ENCODE results near the gene ANTXR1. TPM values are rescaled to one million over a fixed set of nuclear protein-coding genes. Genes with fewer than 3 reads are reported as not detected.

Gene ANTXR1
- not detected for total RNA-seq
- total RNA-seq (2013), result not detected

GRCh38 chr2:69013142-69013839, at the start of gene ANTXR1:
Gene ANTXR1, plus strand, starts transcription at chr2:69013179. Its CDS starts 321 bp downstream, at chr2:69013500.
- H3K27me3 Mint-ChIP-seq (ENCODE audit: low read depth in 2 of 2), result peaks cover 42 to 50% of the 10 kb centered on the region in 2 donors
- no peak within 1 kb of the TSS for H3K27ac ChIP-seq (ENCODE audit: low read length)
- H3K4me3 Mint-ChIP-seq, result peak within 1 kb of the TSS; percentile 83
- peaks cover 42% of the 10 kb centered on the region for H3K27me3 ChIP-seq (ENCODE audit: control insufficient read depth, insufficient read depth, low read length)
- H3K27ac Mint-ChIP-seq, result peak within 1 kb of the TSS in 1 of 2 donors; percentile 49
- ATAC-seq (peak in 1 of 3 donors; percentile 67), DNase-seq (peak in 1 of 2 donors; percentile 21)
- 2% methylated on average over 63 of the region's 63 CpGs for WGBS (ENCODE audit: insufficient coverage)
- no peaks in the 10 kb centered on the region for H3K36me3 Mint-ChIP-seq
- no peaks in the 10 kb centered on the region for H3K36me3 ChIP-seq (ENCODE audit: control insufficient read depth, insufficient read depth, low read length)
- no peaks in the 10 kb centered on the region for H3K9me3 ChIP-seq (ENCODE audit: control insufficient read depth, insufficient read depth, low read length)
- intact Hi-C loops (cut with micrococcal nuclease), result no loop called here
- TF ChIP-seq CTCF (IDR thresholded peaks at IDR 0.05), result peak; percentile 7
- peaks cover 12 to 17% of the 10 kb centered on the region in 2 donors for H3K4me1 Mint-ChIP-seq
- peak within 1 kb of the TSS; percentile 42 for H3K4me3 ChIP-seq (ENCODE audit: low read length)
- H3K9me3 Mint-ChIP-seq, result no peaks in the 10 kb centered on the region
- peaks cover 20% of the 10 kb centered on the region for H3K4me1 ChIP-seq (ENCODE audit: control insufficient read depth, insufficient read depth, low read length)

- Mint-ChIP-seq H3K27me3 (ENCODE audit: low read depth in 2 of 2) (peaks cover 18 to 45% of the 10 kb centered on the region in 2 donors), H3K9me3 (no peaks in the 10 kb centered on the region), H3K36me3 (no peaks in the 10 kb centered on the region), H3K4me3 (no peak overlapping the region), H3K27ac (no peak overlapping the region), H3K4me1 (no peaks in the 10 kb centered on the region)
- no peak overlapping the region for H3K4me3 ChIP-seq (ENCODE audit: low read length)
- no peaks in the 10 kb centered on the region for H3K4me1 ChIP-seq (ENCODE audit: control insufficient read depth, insufficient read depth, low read length)
- no peak for TF ChIP-seq CTCF (IDR thresholded peaks at IDR 0.05)
- no peak for DNase-seq
- no peaks in the 10 kb centered on the region for H3K36me3 ChIP-seq (ENCODE audit: control insufficient read depth, insufficient read depth, low read length)
- ATAC-seq, result no peak
- H3K9me3 ChIP-seq (ENCODE audit: control insufficient read depth, insufficient read depth, low read length), result no peaks in the 10 kb centered on the region
- intact Hi-C loops (cut with micrococcal nuclease), result no loop called here
- H3K27ac ChIP-seq (ENCODE audit: low read length), result no peak overlapping the region
- no peaks in the 10 kb centered on the region for H3K27me3 ChIP-seq (ENCODE audit: control insufficient read depth, insufficient read depth, low read length)
Measured at GRCh38 chr2:68964282-68964681, 48.7 kb upstream of the ANTXR1 start.

- Mint-ChIP-seq H3K4me3 (no peak overlapping the region), H3K4me1 (no peaks in the 10 kb centered on the region), H3K9me3 (no peaks in the 10 kb centered on the region), H3K27ac (no peak overlapping the region), H3K27me3 (ENCODE audit: low read depth in 2 of 2) (peaks cover 16 to 44% of the 10 kb centered on the region in 2 donors), H3K36me3 (no peaks in the 10 kb centered on the region)
- Histone ChIP-seq H3K9me3 (ENCODE audit: control insufficient read depth, insufficient read depth, low read length) (no peaks in the 10 kb centered on the region), H3K4me1 (ENCODE audit: control insufficient read depth, insufficient read depth, low read length) (no peaks in the 10 kb centered on the region), H3K27ac (ENCODE audit: low read length) (no peak overlapping the region), H3K27me3 (ENCODE audit: control insufficient read depth, insufficient read depth, low read length) (no peaks in the 10 kb centered on the region), H3K4me3 (ENCODE audit: low read length) (no peak overlapping the region), H3K36me3 (ENCODE audit: control insufficient read depth, insufficient read depth, low read length) (no peaks in the 10 kb centered on the region)
- intact Hi-C loops (cut with micrococcal nuclease), result no loop called here
- no peak for TF ChIP-seq CTCF (IDR thresholded peaks at IDR 0.05)
- ATAC-seq (no peak), DNase-seq (no peak)
- WGBS (ENCODE audit: insufficient coverage), result no CpG with 5 or more reads among the region's 1 CpG
Measured at GRCh38 chr2:68968221-68968620, 44.8 kb upstream of the ANTXR1 start.
